ENCODE measurements around the gene GOPC. TPM values are rescaled to one million over a fixed set of nuclear protein-coding genes. Genes with fewer than 3 reads are reported as not detected.

Gene GOPC
- total and polyA plus RNA-seq, 2 of the 8 experiments (the other 6 are each of a cell fraction or from before 2014, with no cell fraction given), result 5.3 to 19.4 TPM

- WGBS, 2 experiments (ENCODE audit: extremely low coverage in 1 of 2, insufficient coverage in 1 of 2, insufficient read length in 1 of 2, insufficient replicate concordance in 2 of 2, low coverage in 1 of 2, low lambda C conversion rate in 2 of 2, missing lambda C conversion rate in 1 of 2), result 82% methylated on average over 4 of the region's 4 CpGs; no CpG with 5 or more reads in 1 of the 2 experiments
- H2BK5ac ChIP-seq (ENCODE audit: low read depth, low read length), result no peak overlapping the region
- no peak overlapping the region for H2BK20ac ChIP-seq (ENCODE audit: low read length)
- H3K27me3 ChIP-seq (replicated peaks in 1 of 4; ENCODE audit: control insufficient read depth in 3 of 4, extremely low read depth in 1 of 4, insufficient read depth in 3 of 4, low read length in 3 of 4), result no peaks in the 10 kb centered on the region
- H3K9me3 ChIP-seq (ENCODE audit: insufficient read depth in 2 of 2, low read depth in 1 of 2, low read length in 1 of 2), result no peaks in the 10 kb centered on the region
- no peak overlapping the region for H3K18ac ChIP-seq (ENCODE audit: extremely low read depth, low read length)
- no peaks in the 10 kb centered on the region for H3K36me3 ChIP-seq (ENCODE audit: control insufficient read depth in 2 of 4, insufficient read depth in 4 of 4, low read length in 3 of 4)
- no peak overlapping the region for H2AFZ ChIP-seq (ENCODE audit: low read length)
- H2BK120ac ChIP-seq (replicated peaks; ENCODE audit: low read depth, low read length), result no peak overlapping the region
- no peak overlapping the region for H3K27ac ChIP-seq (ENCODE audit: low read depth, low read length)
- POLR2A ChIA-PET (ENCODE audit: partially characterized antibody), result no interaction called here
- H3K56ac ChIP-seq (replicated peaks; ENCODE audit: insufficient read length, low read depth, low read length), result no peak overlapping the region
- no peak overlapping the region for H4K91ac ChIP-seq (replicated peaks; ENCODE audit: insufficient read length, low read length)
- H3K4me1 ChIP-seq (replicated peaks in 1 of 4; ENCODE audit: control insufficient read depth in 3 of 4, insufficient read depth in 4 of 4, low read length in 3 of 4), result no peaks in the 10 kb centered on the region
- H3K4ac ChIP-seq (replicated peaks; ENCODE audit: insufficient read length, low read depth, low read length), result no peak overlapping the region
- no peak overlapping the region for H4K8ac ChIP-seq (ENCODE audit: extremely low read depth, insufficient read depth, low read length)
- no peak overlapping the region for H3K14ac ChIP-seq (ENCODE audit: insufficient read length)
- H3K9ac ChIP-seq (replicated peaks in 1 of 4; ENCODE audit: extremely low read depth in 1 of 4, low read depth in 3 of 4, low read length in 3 of 4), result no peak overlapping the region
- H4K20me1 ChIP-seq (replicated peaks in 1 of 2; ENCODE audit: control insufficient read depth in 1 of 2, insufficient read depth in 2 of 2, low read length in 2 of 2), result no peaks in the 10 kb centered on the region
- H2BK15ac ChIP-seq (ENCODE audit: low read length), result no peak overlapping the region
- H2AK5ac ChIP-seq (ENCODE audit: low read depth, low read length), result no peak overlapping the region
- H2BK12ac ChIP-seq (ENCODE audit: low read depth, low read length), result no peak overlapping the region
- no peaks in the 10 kb centered on the region for H3K79me2 ChIP-seq (ENCODE audit: control insufficient read depth in 1 of 2, insufficient read depth in 2 of 2, low read length in 2 of 2)
- H3K4me3 ChIP-seq (ENCODE audit: extremely low read depth in 1 of 4, insufficient read depth in 2 of 4, low read depth in 3 of 4, low read length in 4 of 4), result no peak overlapping the region
- no peaks in the 10 kb centered on the region for H3K23me2 ChIP-seq (ENCODE audit: low read depth, low read length)
- CTCF ChIA-PET (ENCODE audit: partially characterized antibody), result interaction anchor here (1.5 to 2.1 kb wide), 3 partner anchors 11 to 43 kb away, joined by 5 to 7 read pairs (median 6); no protein-coding TSS in a partner anchor
- DNase-seq (ENCODE audit: low read depth in 1 of 2, low spot score in 2 of 2), result no peak
- FAIRE-seq, result no peak
- no peak overlapping the region for H3K23ac ChIP-seq (ENCODE audit: insufficient read length)
- TF ChIP-seq SAP30 (IDR thresholded peaks at IDR 0.05; ENCODE audit: insufficient read depth, insufficient replicate concordance, low read length) (no peak), CHD2 (IDR thresholded peaks at IDR 0.05; ENCODE audit: low read length) (no peak), CTBP2 (IDR thresholded peaks at IDR 0.05; ENCODE audit: borderline replicate concordance, insufficient read depth, insufficient read length, low read length) (no peak), POLR2AphosphoS5 (IDR thresholded peaks at IDR 0.05; ENCODE audit: low read depth, low read length) (no peak), CREB1 (IDR thresholded peaks at IDR 0.05) (no peak), RFX5 (IDR thresholded peaks at IDR 0.05; ENCODE audit: borderline replicate concordance, low read depth, low read length) (no peak), FOSL1 (IDR thresholded peaks at IDR 0.05; ENCODE audit: insufficient read depth, low read depth, low read length) (no peak), EZH2 (IDR thresholded peaks at IDR 0.05; ENCODE audit: low read depth, low read length, severe bottlenecking) (no peak), JUND (IDR thresholded peaks at IDR 0.05; ENCODE audit: low read length) (no peak), NRF1 (IDR thresholded peaks at IDR 0.05; ENCODE audit: low read depth, low read length) (no peak)
- no peak overlapping the region for H3K4me2 ChIP-seq (ENCODE audit: insufficient read depth in 1 of 2, low read depth in 2 of 2, low read length in 2 of 2)
- no peak overlapping the region for H4K5ac ChIP-seq (ENCODE audit: insufficient read length, low read depth, low read length)
- H3K79me1 ChIP-seq (ENCODE audit: low read depth, low read length), result no peaks in the 10 kb centered on the region
Observed at GRCh38 chr6:117520603-117521395, 81.5 kb downstream of the GOPC start.
